NOMO-1 (cell line): Measurements from ENCODE around the gene NDST3.
"Not testable (repeated sequence)": the region's sequence is repeated elsewhere in the genome, so short reads cannot be mapped to it uniquely, and the experiment has no call there.

Experiments
- DNase-seq, 2 experiments: peaks; one replicate each; lab custom pipeline; 2025; ENCODE audit not compliant: unreplicated experiment in 2 of 2; lab: John Stamatoyannopoulos, UW

Gene NDST3

DNA sequence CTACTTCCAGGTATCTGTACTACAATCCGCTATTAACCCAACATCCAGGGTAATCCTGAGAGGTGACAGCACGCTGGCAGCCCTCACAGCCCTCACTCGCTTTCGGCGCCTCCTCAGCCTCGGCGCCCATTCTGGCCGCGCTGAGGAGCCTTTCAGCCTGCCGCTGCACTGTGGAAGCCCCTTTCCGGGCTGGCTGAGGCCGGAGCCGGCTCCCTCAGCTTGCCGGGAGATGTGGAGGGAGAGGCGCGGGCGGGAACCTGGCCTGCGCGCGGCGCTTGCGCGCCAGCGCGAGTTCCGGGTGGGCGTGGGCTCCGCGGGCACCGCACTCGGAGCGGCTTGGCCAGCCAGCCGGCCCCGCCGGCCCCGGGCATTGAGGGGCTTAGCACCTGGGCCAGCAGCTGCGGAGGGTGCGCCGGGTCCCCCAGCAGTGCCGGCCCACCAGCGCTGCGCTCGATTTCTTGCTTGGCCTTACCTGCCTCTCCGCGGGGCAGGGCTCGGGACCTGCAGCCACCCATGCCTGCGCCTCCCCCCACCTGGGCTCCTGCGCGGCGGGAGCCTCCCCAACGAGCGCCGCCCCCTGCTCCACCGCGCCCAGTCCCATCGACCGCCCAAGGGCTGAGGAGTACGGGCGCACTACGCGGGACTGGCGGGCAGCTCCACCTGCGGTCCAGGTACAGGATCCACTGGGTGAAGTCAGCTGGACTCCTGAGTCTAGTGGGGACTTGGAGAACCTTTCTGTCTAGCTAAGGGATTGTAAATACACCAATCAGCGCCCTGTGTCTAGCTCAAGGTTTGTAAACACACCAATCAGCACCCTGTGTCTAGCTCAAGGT, 231.2 kb downstream of the NDST3 start:
- no peak for DNase-seq

DNA sequence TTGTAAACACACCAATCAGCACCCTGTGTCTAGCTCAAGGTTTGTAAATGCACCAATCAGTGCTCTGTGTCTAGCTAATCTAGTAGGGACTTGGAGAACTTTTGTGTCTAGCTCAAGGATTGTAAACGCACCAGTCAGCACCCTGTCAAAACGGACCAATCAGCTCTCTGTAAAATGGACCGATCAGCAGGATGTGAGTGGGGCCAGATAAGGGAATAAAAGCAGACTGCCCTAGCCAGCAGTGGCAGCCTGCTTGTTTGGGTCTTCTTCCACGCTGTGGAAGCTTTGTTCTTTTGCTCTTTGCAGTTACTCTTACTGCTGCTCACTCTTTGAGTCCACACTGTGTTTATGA, 231.8 kb downstream of the NDST3 start:
- not testable (repeated sequence) for DNase-seq

DNA sequence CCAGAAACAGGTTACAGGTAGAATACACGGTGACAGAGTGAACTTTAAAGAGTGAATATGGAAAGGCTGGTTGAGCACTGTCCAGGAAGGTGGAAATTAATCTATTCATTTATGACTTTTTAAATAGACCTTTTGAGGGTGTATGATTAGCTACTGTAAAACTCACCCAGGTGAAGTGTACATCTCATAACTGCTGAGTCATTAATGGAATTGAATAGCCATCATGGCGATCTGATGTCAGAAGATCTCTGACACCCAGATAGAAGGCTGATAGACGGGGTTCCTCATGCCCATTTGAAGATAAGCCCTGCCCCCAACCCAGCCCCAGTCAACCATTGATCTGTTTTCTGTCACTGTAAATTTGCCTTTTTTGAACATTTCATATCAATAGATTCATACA, 234.5 kb downstream of the NDST3 start:
- no peak for DNase-seq

DNA sequence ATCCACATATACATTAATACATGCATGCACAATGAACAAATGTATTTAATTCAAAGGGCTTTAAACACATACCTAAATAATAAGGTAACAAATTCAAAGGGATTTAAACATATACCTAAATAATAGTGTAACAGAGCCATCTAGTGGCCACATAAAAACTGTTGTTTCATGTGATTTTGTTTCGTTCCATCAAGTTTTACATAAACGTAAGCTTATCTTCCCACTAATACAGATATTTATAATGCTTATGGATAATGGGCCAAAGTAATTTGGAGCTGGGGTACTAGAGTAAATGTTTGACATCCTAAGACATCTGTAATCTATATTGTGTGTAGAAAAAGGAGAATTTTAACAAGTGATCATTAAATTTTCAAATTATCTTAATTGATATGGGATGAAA, 236.2 kb downstream of the NDST3 start:
- peak in 1 of 2 experiments; percentile 69 for DNase-seq

DNA sequence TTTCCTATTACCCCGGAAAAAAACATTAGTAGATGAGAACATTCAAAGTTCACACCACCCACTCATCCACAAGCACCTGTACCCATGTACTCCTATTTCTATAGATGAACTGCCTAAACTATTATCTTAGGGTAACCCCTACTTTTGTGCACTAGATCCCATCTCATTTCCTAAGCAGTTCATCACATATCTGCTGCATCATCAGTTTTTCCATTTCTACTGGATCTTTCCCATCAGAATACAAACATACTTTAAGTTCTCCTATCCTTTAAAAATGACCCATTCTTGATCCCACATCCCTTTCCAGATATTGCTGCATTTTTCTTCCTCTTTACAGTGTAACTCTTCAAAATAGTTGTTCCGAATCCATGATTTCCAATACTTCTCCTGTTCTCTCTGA, 237.5 kb downstream of the NDST3 start:
- no peak for DNase-seq

DNA sequence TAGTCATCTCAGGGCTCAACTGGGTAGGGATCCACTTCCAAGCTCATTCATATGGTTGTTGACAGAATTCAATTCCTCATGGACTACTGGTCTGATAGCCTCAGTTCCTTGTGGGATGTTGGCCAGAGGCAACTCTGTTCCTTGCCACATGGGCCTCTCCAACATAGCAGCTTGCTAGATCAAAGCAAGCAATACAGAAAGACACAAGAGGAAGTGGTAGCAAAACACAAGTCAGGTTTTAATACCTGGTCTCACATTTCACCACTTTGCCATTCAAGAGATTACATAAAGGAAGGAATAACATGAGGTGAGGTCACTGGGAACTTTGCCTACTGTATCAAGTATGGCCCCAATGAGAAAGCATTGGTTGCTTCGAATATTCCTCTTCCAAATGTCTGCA, 239.4 kb downstream of the NDST3 start:
- DNase-seq = no peak

DNA sequence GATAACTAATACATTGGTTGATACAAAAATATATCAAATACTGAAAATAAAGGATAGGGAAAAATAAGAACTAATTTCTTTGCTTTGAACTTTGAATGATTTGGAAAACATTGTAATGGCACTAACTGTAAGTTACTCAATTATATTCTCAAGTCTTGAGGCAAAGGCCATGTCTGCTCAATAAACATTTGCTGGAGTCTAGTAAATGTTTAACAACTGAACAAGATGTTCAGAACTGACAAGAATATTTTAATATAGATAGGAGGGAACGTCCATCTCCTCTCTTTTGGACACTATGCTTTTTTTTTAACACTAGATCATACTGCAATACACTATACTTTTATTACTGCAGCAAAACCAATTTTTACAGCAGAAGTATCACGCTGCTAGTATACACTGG, 242.3 kb downstream of the NDST3 start:
- DNase-seq = no peak

DNA sequence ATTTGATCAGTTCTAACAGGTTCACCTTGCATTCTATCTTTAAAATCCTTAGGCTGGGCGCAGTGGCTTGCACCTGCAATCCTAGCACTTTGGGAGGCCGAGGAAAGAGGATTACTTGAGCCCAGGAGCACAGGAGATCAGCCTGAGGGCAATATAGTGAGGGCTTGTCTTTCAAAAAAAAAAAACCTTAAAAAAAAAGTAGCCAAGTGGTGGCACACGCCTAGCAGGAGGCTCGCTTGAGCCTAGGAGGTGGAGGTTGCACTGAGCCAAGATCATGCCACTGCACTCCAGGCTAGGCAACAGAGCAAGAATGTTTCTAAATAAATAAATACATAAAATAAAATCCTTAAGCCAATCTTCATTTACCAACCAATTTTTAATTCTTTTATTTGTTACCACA, 243.0 kb downstream of the NDST3 start:
- DNase-seq = no peak

DNA sequence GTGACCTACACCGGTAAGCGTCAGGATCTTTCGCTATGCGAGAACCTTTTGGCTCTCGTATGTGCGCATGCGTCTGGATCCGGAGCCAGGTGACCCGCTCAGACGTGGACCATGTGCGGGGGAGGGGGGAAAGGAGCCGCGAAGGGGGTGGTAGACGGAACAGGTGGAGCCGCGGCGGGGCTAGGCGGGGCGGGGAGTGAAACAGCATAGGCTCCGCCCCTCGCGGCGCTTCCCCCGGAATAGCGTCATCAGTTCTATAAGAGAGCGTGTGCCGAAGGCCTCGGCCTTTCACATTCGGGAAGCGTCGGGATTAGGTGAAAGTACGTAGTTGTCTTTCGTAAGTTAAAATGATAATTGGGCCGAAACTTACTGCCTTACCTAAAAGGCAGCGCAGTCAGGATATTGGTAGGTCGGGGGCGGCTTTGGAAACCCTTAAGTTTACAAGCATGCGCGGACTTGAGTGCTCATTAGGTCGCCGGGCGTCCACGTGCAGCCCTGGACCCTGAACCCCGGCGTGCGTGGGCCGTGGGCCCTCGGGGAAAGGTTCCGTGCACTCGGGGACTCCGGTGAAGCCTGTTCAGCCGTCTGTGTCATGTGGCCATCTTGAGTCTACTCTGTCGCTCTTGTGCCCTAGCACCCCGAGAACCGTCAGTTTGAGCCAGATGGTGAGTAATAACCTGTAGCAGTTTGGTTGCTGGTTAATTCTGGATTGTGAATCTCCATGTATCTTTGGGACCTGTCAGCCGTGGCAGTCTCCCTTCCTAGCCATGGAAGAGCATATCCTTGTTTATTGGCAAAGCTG, 244.4 kb downstream of the NDST3 start:
- peak; percentile 92 to 96 for DNase-seq

DNA sequence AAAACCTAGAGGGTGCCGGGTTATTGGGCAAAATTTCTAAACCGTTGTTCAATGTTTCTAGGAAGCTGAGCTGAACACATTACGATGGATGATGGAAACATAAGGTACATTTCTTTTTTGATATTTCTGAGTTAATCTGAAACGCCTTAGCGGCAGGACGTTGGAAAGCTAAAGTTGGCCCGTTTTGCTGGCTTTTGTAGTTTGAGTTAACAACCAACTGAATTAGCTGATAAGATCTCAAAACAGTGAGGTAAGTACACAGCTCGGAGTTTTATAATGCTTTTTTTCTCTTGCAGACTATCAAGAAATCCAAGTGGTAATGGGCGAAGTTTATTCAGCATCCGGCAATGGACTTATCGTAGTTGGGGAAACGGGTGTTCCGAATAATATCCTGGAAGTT, 245.0 kb downstream of the NDST3 start:
- DNase-seq = no peak

DNA sequence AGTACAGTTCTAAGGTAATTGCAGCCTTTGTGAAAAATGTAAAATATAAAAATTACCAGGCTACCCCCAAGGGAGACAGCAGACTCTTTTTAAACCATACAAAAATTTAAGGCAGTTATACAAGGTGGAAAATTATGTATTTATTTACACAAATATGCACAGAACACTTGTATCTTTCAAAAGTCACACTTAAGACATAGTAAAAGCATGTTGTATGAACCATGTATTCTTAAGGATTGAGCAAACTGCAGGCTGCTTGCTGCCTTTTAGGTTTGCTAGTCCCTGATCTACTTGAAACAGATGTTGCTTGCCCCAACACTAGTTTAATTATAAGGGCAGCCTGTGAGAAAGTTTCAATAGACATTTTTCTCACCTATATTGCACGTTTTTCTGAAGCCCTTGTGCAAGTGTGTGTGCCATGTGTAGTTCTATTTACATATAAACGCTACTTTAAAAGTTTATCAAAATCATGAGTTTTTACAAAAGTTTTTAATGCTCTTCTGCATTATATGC, 245.7 kb downstream of the NDST3 start:
- DNase-seq = peak in 1 of 2 experiments; percentile 41

DNA sequence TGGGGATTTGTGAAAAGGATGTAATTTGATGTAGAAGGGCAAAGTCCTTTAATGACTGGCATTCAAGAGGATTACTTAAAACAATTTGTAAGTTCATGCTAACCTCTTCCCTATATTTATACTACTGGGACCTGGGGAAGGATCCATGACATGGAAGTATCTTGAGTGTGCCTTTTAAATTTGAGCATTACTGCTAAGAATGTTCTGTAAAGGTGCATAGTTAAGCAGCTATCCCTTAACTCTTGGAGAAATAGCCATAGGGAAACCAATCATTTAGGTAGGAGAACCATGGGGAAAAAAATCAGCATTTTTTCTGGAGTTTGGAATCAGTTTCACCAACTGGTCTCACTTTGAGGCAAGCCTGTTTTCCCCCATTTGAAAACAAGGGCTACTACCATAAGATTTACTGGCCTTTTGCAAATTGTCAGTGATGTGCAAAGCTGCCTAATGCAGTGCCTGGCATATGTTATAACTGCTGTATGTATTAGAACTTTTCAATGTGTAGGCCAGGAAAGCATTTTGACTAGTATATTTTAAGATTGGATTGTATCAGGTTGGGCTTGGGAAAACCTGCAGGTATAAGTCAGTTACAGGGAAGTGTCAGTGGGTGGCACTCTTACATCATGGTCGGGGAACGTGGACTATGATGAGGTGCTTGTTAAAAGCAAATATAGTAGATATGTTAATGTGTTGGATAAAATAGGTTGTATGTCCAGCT, 246.4 kb downstream of the NDST3 start:
- peak in 1 of 2 experiments; percentile 50 for DNase-seq

DNA sequence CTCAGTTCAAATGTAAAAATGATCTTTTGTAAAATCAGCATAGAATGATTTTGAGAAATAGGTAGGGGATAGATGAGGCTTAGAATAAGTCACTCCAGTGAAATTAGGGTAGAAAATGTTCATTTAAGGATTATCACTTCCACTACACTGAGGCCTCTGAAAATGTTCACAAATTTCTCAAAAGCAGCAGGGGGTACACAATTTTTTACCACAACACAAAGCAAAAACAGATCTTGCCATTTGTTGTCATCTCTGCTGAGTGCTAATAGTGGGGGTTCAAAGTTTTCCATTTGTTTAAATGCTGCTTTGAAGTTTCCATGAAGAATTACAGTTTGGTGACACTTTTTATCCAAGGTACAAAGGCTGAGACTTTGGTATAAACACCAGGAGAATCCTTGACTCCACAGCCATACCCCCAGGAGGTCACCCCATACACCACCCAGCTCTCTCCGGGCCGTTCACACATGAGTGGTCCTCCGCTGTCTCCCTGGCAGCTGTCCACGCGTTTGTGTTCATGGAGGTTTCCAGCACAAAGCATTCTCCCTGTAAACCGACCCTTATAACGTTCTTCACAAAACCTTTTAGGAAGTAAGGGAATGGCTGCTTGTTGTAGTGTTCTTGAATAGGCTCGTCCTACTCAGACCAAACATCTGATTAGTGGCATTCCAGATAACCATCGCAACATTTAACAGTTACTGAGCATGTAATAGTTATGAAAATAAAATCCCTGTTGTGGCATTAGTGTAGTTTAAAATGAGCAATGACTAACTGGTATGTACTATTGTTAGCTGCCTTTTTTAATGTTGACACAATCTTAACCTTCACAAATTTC, 247.5 kb downstream of the NDST3 start:
- no peak for DNase-seq

DNA sequence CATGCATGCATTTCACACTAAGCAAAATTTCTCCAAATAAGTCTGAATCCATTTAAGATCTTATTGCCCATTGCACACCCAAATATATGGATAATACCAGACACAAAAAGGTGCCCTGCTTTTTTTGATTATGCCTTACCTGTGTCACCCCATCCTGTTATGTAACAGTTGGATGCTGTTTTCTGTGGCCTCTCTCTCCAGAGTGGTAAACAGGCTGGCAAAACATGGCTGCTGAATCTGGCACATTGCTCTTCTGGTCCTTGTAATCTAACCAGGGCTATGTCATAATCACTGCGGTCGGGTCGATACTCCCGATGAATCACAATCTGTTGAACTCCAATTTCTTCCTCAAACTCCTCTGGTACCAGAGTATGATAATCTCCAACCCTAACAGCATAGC, 248.4 kb downstream of the NDST3 start:
- peak; percentile 70 to 82 for DNase-seq

DNA sequence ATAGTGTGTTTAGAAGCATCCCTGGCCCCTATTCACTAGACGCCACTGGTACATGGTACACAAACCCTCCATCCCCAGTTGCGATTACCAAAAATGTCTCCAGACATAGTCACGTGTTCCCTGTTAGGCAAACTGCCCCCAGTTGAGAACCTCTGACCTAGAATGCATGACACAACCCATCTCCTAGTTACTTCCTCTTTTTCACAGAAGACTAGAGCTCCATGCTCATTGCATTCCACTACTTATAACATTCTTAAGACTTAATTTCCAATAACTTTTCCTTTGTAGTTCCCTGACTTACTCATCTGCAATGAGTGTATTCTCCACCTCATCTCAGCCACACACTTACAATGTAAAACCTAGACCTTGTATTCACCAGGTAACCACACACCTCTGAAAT, 249.9 kb downstream of the NDST3 start:
- peak; percentile 57 to 79 for DNase-seq

DNA sequence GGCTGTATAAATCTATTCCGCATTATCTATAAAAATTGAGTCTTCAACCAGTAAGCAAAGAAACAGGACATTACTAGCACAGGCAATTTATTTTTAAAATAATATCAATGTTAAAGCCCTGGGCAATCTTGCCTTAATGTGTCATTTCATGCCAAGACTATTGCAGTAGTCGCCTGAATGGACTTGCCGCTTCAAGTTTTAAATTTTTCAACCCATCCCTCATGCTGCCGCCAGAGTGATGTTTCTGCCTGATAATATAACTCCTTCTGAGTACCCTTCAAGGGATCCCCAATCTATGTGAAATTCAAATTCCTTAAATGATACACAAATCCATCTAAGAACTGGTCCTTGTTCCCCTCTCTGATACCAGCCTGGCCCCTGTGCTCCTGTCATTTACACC, 251.6 kb downstream of the NDST3 start:
- no peak for DNase-seq

DNA sequence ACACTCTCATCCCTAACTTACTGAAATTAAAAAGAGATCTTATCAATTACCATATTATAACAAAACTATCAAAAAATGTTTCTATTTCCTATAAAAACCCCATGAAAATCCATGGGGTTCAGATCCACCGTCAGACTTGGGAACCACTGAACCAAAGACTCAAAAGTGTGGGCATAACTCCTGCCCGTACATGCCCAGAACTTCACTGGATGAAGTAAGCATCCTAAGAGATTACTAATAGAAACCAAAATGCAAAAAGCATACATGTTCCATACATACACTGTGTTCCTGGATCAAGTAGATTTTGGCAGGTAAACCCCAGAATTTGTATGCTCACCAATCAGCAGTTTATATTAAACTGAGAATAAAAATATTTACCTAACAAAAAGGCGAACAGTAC, 252.4 kb downstream of the NDST3 start:
- no peak for DNase-seq

DNA sequence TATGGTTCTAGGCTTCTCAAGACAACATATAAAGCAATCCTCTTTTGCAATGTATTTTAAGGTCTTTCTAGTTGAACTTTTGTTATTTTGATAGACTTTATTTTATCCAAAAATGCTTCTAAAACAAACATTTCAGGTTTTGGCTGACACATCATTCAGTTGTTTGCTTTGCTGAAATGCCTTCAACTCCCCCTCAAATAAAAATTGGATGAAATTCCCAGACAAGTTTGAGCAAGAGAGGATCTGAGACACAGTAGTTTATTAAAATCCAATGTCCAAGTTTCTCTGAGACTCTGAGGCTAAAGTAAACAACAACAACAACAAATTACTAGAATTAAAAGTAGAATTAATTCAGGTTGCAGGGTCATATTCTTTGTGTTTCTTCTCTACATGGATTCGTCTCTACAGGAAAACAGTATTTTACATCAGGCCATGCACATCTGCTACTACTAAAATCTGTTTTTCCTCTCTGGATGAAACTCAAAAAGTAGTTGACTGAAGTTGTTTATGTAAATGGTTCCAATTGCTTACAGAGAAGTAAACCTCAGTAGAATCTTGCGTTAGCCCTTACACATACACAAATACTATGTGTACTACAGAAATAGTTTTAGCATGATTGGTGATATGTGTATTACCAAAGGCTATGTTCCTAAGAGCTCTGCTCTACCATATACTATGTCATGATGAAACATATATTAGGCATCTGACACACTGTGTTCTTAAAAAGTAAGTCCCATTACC, 253.6 kb downstream of the NDST3 start:
- no peak for DNase-seq

DNA sequence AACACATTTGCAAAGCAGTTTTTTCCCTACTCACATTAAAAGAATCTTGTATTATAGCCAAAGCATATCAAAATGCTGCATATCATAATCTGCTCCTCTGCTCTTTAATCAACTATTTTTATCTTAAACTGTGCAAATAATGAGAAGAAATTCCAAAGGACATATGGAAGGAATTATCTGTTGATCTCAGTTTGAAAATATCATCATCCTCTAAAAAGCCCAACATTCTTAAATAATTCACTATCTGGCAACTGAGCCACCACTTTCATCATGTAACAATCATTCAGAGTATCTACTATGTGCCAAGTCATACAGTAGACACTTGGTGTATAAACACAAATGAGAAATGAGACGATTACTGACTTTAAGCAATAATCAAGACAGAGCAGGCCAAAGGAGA, 255.5 kb downstream of the NDST3 start:
- no peak for DNase-seq

DNA sequence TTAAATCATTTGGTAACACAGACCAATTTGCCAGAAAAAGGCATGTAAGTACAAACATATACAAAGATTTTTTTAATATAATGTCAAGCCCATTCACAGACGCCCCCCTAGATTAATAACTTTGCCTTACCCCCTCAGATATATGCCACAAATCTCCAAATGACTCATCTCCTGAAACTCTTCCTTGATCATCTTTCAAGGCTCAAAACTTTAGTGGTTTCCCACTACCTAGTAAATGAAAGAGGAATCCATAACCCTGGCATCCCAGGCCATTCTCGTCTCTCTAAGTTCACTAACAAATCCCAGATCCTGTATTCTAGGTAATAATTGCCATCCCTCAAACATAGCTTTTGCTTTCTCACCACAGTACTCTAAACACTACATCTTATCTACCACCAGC, 256.7 kb downstream of the NDST3 start:
- no peak for DNase-seq
